HG03469 (cell line): ENCODE measurements around the gene RBM14.
"Not testable (repeated sequence)": the region's sequence is repeated elsewhere in the genome, so short reads cannot be mapped to it uniquely, and the experiment has no call there.

Experiments
- ATAC-seq: cut with Tn5 transposase; IDR thresholded peaks from one replicate; pipeline ENCODE4 v1.9.1; 2021; ENCODE audit warnings: mild to moderate bottlenecking, moderate library complexity, moderate number of reproducible peaks; ENCODE audit not compliant: unreplicated experiment

The RBM14 gene

GRCh38 chr11:66631883-66632282, 15.5 kb downstream of the RBM14 start:
- ATAC-seq = no peak

- ATAC-seq = no peak
Observed at GRCh38 chr11:66632952-66633351, 16.5 kb downstream of the RBM14 start.

- ATAC-seq = no peak
Observed at GRCh38 chr11:66636411-66636810, 20.0 kb downstream of the RBM14 start.

DNA sequence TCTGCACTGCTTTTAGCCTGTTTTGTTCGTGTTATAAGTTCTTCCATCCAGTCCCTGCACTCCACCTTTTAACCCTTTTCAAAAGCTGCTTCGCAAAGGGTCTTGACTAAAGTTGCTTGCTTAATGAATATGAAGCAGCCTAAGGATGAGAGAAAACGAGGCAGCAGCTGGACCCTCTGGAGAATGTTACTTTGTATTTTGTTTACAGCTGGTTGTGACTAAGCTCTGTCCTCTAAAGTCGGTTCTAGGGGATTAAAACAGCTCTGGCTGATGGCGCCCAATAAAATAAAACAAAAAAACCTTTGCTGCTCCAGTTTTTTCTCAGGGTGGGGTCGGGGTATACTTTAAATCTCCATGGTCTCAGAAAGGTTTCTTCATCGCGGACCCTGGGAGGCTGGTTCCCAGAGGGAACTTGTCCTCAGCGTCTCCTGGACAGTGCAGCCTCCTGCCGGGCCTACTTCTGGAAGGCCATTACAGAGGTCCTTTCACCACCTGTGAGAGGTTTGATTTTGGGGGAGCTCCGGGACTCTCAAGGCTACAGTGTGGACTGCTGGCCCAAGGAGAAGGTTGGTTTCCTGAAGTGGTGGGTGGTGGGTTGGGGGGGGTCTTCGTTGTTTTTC, 21.2 kb downstream of the RBM14 start:
- no peak for ATAC-seq

- peak; percentile 82 for ATAC-seq
Observed at GRCh38 chr11:66638177-66639065, 22.0 kb downstream of the RBM14 start, which contains the start of gene RBM4. RBM4 (plus strand) TSS chr11:66638703; CDS start chr11:66639712, 1,009 bp downstream.

DNA sequence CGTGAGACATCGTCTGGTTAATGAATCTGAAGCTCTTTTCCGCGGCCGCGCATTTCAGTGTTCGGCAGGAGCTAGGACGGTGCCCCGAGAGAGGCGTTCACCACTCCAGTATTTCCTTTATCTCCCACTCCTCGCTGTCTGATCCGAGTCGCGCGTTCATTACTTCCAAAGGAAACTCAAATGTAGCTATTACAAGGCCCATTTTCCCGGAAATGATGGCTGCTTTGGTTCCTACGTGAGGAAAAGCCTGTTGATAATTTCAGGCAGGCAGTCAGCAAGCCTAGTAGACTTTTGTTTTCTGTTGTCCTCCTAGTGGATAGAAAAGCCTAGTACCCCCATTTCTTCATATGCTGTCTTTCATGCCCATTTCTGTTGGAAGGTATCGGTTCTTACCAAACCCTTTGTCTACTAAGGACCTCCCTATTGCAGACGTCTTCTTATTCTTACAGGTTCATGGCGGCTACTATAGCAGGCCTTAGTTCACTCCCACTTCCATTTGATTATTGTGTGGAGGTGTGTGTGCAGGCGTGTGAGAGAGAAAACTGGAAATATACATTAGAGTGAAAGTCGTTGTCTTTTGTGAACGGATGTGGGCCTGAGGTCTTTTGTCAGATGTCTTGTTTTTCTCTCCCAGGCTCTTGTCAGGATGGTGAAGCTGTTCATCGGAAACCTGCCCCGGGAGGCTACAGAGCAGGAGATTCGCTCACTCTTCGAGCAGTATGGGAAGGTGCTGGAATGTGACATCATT, 22.8 kb downstream of the RBM14 start:
- no peak for ATAC-seq

DNA sequence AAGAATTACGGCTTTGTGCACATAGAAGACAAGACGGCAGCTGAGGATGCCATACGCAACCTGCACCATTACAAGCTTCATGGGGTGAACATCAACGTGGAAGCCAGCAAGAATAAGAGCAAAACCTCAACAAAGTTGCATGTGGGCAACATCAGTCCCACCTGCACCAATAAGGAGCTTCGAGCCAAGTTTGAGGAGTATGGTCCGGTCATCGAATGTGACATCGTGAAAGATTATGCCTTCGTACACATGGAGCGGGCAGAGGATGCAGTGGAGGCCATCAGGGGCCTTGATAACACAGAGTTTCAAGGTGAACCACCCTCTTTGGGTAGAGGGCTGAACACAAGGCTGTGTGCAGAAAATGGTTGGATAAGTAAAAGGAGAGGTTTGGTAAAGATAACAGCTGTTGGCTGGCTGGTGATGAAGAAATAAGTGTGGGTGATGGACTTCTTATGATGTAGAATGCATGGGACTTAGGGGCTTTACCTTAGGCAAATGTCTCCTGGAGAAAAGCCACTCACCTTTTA, 23.4 kb downstream of the RBM14 start:
- ATAC-seq = not testable (repeated sequence)

DNA sequence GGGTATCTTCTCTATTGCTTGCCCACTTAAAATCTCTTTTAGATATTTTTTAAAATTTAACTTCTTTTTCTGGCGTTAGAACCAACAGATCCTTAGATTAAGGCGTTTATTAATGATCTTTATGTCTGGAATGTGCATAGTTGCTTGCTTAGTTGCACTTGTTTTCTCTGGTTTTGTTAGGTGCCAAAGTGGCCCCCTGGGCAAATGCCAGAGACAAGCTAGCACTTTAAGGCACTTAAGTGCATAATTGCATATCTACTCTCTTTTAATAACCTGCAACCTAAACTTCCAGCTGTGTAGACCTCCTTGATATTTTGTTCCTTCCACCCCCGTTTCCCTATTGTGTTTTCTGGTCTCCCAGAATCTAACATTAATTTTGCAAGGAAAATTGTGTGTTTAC, 25.4 kb downstream of the RBM14 start:
- ATAC-seq = no peak

GRCh38 chr11:66643745-66644437, 27.5 kb downstream of the RBM14 start:
- ATAC-seq = no peak

GRCh38 chr11:66646828-66647227, 30.4 kb downstream of the RBM14 start:
- no peak for ATAC-seq

- ATAC-seq = no peak
Observed at GRCh38 chr11:66649903-66650302, 33.5 kb downstream of the RBM14 start.

- ATAC-seq = no peak
Observed at GRCh38 chr11:66651016-66651415, 34.6 kb downstream of the RBM14 start.

- no peak for ATAC-seq
Observed at GRCh38 chr11:66652651-66653050, 36.2 kb downstream of the RBM14 start.

DNA sequence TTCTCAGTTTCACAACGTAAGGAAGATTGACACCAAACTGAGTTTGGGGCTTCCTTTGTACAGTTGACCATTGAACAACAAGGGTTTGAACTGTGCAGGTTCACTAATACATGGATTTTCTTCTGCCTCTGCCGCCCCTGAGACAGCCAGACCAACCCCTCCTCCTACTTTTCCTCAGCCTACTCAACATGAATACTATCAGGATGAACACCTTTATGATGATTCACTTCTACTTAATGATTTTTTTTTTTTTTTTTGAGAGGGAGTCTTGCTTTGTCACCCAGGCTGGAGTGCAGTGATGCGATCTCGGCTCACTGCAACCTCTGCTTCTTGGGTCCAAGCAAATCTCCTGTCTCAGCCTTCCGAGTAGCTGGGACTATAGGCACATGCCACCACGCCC, 36.7 kb downstream of the RBM14 start:
- no peak for ATAC-seq

GRCh38 chr11:66659763-66660162, 43.3 kb downstream of the RBM14 start:
- no peak for ATAC-seq

DNA sequence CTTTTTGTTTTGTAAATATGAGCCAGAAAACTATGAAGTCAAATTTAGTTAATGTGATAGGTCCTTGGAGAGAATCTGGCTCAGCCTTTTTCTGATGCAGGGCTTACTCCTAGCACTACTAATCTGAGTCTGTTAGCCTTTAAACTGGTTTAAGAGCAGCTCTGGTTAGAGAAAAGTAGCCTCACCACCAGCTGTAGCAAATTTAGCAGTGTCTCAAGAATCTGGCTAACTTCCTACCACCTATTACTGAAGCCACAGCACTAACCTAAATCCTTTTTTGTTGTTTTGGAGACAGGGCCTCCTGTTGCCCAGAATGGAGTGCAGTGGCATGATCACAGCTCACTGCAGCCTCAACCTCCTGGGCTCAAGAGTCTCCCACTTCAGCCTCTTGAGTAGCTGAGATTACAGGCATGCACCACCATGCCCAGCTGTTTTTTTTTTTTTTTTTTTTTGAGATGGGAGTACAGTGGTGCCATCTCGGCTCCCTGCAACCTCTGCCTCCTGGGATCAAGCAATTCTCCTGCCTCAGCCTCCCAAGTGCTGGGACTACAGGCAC, 47.4 kb downstream of the RBM14 start:
- ATAC-seq = no peak

GRCh38 chr11:66665369-66665768, 48.9 kb downstream of the RBM14 start:
- ATAC-seq = no peak

GRCh38 chr11:66670816-66671215, 54.4 kb downstream of the RBM14 start:
- ATAC-seq = no peak

DNA sequence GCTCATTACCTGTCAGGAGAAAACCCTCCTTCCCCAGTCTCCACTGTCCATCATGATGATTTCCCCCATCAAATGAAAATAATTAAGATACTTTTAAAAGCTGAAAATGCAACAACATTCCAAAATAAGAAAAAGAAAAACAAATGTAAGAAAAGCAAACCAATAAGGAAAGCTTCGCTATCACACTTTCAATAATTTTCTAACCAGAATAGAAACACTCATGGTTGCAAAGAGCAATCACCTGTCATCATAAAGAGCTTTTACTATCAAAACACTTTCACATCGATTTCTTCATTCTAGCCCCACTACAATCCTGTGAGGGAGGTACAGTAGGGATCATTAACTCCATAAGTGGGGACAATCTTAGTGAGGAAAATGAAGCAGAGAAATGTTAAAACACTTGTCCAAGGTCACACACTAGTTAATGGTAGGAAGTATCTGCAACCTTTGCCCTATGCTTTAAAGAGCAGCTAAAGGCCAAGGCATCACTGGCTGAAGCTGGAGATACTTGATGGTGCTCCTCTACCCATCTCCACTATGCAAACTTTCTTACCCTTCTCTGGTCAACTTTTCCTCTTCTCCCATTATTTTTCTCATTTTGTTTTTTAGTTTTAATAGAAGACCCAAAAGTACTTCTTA, 58.7 kb downstream of the RBM14 start:
- no peak for ATAC-seq
